Liver (tissue), 9 donors: ENCODE measurements around the gene TMPRSS9. TPM values are rescaled to one million over a fixed set of nuclear protein-coding genes. Genes with fewer than 3 reads are reported as not detected.

ENCODE experiments used
- DNase-seq: peaks from one replicate; pipeline ENCODE4 v3.0.0-alpha.2; 2017; ENCODE audit warnings: low spot score
- H3K27ac ChIP-seq, 2 donors: one replicate each; pipeline ENCODE4 v1.7.0; 2013; ENCODE audit warnings: inconsistent platforms in 2 of 2, low read length in 2 of 2, control low read depth in 1 of 2, low read depth in 1 of 2, mild to moderate bottlenecking in 1 of 2
- H3K27me3 ChIP-seq, 4 donors: one replicate each; pipeline versions ENCODE4 v1.6.1 to v1.7.0; 2013; ENCODE audit warnings: low read length in 3 of 4, inconsistent platforms in 1 of 4, mild to moderate bottlenecking in 1 of 4, moderate library complexity in 1 of 4; ENCODE audit not compliant: control insufficient read depth in 4 of 4, insufficient read depth in 4 of 4
- H3K36me3 ChIP-seq, 4 donors: one replicate each; pipeline versions ENCODE4 v1.6.1 to v1.7.0; 2013; ENCODE audit warnings: low read length in 3 of 4, mild to moderate bottlenecking in 3 of 4, low read depth in 1 of 4, moderate library complexity in 1 of 4; ENCODE audit not compliant: control insufficient read depth in 4 of 4, insufficient read depth in 3 of 4
- H3K4me1 ChIP-seq, 4 donors: one replicate each; pipeline versions ENCODE4 v1.6.1 to v1.7.0; 2013; ENCODE audit warnings: low read length in 3 of 4, mild to moderate bottlenecking in 3 of 4, moderate library complexity in 1 of 4; ENCODE audit not compliant: control insufficient read depth in 4 of 4, insufficient read depth in 4 of 4
- H3K4me3 ChIP-seq, 3 donors: one replicate each; pipeline versions ENCODE4 v1.6.1 to v1.7.0; 2013; ENCODE audit warnings: low read length in 3 of 3, control low read depth in 1 of 3, low read depth in 1 of 3, mild to moderate bottlenecking in 1 of 3
- H3K9ac ChIP-seq, 2 donors: one replicate each; pipeline ENCODE4 v1.7.0; 2013; ENCODE audit warnings: low read length in 2 of 2, mild to moderate bottlenecking in 2 of 2, moderate library complexity in 2 of 2, control low read depth in 1 of 2, low read depth in 1 of 2
- H3K9me3 ChIP-seq, 4 donors: one replicate each; pipeline versions ENCODE4 v1.6.1 to v1.7.0; 2013; ENCODE audit warnings: low read length in 3 of 4; ENCODE audit not compliant: control insufficient read depth in 4 of 4
- FOXA2 ChIP-seq: IDR thresholded peaks from 2 replicates; pipeline ENCODE4 v1.6.1; 2016; ENCODE audit warnings: antibody characterized with exemption
- GABPA ChIP-seq, 2 donors: IDR thresholded peaks in 1 of 2; conservative IDR thresholded peaks in 1 of 2; 2 replicates each; pipeline ENCODE4 v1.6.1; 2016; ENCODE audit warnings: antibody characterized with exemption in 2 of 2, mild to moderate bottlenecking in 1 of 2, moderate library complexity in 1 of 2
- HNF4A ChIP-seq, 2 donors: conservative IDR thresholded peaks; 2 replicates each; pipeline ENCODE4 v1.6.1; 2016; ENCODE audit warnings: antibody characterized with exemption in 2 of 2, mild to moderate bottlenecking in 2 of 2
- HNF4G ChIP-seq: IDR thresholded peaks from 2 replicates; pipeline ENCODE4 v1.6.1; 2016; ENCODE audit warnings: antibody characterized with exemption
- JUND ChIP-seq, 2 donors: IDR thresholded peaks; 2 replicates each; pipeline ENCODE4 v1.6.1; 2016; ENCODE audit warnings: antibody characterized with exemption in 2 of 2
- MAX ChIP-seq: IDR thresholded peaks from 2 replicates; pipeline ENCODE4 v1.6.1; 2016; ENCODE audit warnings: antibody characterized with exemption
- NR2F2 ChIP-seq: IDR thresholded peaks from 2 replicates; pipeline ENCODE4 v1.6.1; 2016; ENCODE audit warnings: antibody characterized with exemption
- RAD21 ChIP-seq, 2 donors: IDR thresholded peaks; 2 replicates each; pipeline ENCODE4 v1.6.1; 2016; ENCODE audit warnings: antibody characterized with exemption in 2 of 2, mild to moderate bottlenecking in 2 of 2
- RXRA ChIP-seq, 2 donors: IDR thresholded peaks; 2 replicates each; pipeline ENCODE4 v1.6.1; 2017 to 2018; ENCODE audit warnings: antibody characterized with exemption in 2 of 2, mild to moderate bottlenecking in 1 of 2
- TAF1 ChIP-seq: conservative IDR thresholded peaks from 2 replicates; pipeline ENCODE4 v1.6.1; 2016; ENCODE audit warnings: antibody characterized with exemption, mild to moderate bottlenecking
- WGBS: extraction: QIAGEN DNeasy Blood & Tissue Kit; methylation state at CpG from one replicate; pipeline ENCODE4 v1.1.7; 2013; 5-methylcytosine and 5-hydroxymethylcytosine counted together
- polyA plus RNA-seq, 2 donors: library from polyadenylated mRNA; stranded (reverse) in 1 of 2; unstranded in 1 of 2; fragments of 200-250 nt in 1 of 2; fragments of >200 nt in 1 of 2; fragmentation: Nextera tagmentation in 1 of 2; extraction: Ambion mirVana in 1 of 2; gene quantifications; one replicate each; pipeline versions ENCODE4 v1.2.1 to v1.2.3, GENCODE V29; 2013 to 2015
- total RNA-seq, 2 donors: library from RNA; depleted of rRNA; stranded (reverse); fragments of >200 nt; gene quantifications; one replicate each; pipeline ENCODE4 v1.2.3, GENCODE V29; 2014
- TF ChIP-seq, protein P1 (sequence below): IDR thresholded peaks from 2 replicates; pipeline ENCODE4 v1.6.1; 2016; ENCODE audit warnings: antibody characterized with exemption, mild to moderate bottlenecking
- TF ChIP-seq, protein P2 (sequence below): IDR thresholded peaks from 2 replicates; pipeline ENCODE4 v1.6.1; 2016; ENCODE audit warnings: antibody characterized with exemption
- donor health status: healthy.
- donor health status: healthy.
- donor health status: healthy.
- donor health status: healthy.
- donor health status: healthy.

TMPRSS9 gene
- total and polyA plus RNA-seq, 4 donors: 0.39 to 24.8 (median 1.5) TPM

- DNase-seq: no peak
- no peak for TF ChIP-seq RXRA (IDR thresholded peaks at IDR 0.05)
- TF ChIP-seq HNF4A (conservative IDR thresholded peaks at IDR 0.05): no peak
- no peak for TF ChIP-seq FOXA2
- no peak for TF ChIP-seq GABPA (IDR thresholded peaks at IDR 0.05 in 1 of 2, conservative IDR thresholded peaks at IDR 0.05 in 1 of 2)
- no peak for TF ChIP-seq MAX
- no peak for TF ChIP-seq HNF4G
- no peaks in the 10 kb centered on the region for H3K27me3 ChIP-seq
- H3K9ac ChIP-seq: no peak overlapping the region
- peaks cover 0 to 5% (median under 1%) of the 10 kb centered on the region in 4 donors for H3K9me3 ChIP-seq
- no peaks in the 10 kb centered on the region for H3K4me1 ChIP-seq
- 67% methylated on average over 18 of the region's 18 CpGs for WGBS
- H3K27ac ChIP-seq: no peak overlapping the region
- no peaks in the 10 kb centered on the region for H3K36me3 ChIP-seq
- no peak overlapping the region for H3K4me3 ChIP-seq
These were observed 21.2 kb downstream of the TMPRSS9 start for GRCh38 chr19:2381148-2381820.

- TF ChIP-seq, protein P1, sequence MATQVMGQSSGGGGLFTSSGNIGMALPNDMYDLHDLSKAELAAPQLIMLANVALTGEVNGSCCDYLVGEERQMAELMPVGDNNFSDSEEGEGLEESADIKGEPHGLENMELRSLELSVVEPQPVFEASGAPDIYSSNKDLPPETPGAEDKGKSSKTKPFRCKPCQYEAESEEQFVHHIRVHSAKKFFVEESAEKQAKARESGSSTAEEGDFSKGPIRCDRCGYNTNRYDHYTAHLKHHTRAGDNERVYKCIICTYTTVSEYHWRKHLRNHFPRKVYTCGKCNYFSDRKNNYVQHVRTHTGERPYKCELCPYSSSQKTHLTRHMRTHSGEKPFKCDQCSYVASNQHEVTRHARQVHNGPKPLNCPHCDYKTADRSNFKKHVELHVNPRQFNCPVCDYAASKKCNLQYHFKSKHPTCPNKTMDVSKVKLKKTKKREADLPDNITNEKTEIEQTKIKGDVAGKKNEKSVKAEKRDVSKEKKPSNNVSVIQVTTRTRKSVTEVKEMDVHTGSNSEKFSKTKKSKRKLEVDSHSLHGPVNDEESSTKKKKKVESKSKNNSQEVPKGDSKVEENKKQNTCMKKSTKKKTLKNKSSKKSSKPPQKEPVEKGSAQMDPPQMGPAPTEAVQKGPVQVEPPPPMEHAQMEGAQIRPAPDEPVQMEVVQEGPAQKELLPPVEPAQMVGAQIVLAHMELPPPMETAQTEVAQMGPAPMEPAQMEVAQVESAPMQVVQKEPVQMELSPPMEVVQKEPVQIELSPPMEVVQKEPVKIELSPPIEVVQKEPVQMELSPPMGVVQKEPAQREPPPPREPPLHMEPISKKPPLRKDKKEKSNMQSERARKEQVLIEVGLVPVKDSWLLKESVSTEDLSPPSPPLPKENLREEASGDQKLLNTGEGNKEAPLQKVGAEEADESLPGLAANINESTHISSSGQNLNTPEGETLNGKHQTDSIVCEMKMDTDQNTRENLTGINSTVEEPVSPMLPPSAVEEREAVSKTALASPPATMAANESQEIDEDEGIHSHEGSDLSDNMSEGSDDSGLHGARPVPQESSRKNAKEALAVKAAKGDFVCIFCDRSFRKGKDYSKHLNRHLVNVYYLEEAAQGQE: no peak
- no peak for TF ChIP-seq FOXA2
- TF ChIP-seq, protein P2, sequence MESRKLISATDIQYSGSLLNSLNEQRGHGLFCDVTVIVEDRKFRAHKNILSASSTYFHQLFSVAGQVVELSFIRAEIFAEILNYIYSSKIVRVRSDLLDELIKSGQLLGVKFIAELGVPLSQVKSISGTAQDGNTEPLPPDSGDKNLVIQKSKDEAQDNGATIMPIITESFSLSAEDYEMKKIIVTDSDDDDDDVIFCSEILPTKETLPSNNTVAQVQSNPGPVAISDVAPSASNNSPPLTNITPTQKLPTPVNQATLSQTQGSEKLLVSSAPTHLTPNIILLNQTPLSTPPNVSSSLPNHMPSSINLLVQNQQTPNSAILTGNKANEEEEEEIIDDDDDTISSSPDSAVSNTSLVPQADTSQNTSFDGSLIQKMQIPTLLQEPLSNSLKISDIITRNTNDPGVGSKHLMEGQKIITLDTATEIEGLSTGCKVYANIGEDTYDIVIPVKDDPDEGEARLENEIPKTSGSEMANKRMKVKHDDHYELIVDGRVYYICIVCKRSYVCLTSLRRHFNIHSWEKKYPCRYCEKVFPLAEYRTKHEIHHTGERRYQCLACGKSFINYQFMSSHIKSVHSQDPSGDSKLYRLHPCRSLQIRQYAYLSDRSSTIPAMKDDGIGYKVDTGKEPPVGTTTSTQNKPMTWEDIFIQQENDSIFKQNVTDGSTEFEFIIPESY: no peak
- Histone ChIP-seq H3K27ac (no peak overlapping the region), H3K4me3 (no peak overlapping the region), H3K4me1 (no peaks in the 10 kb centered on the region), H3K36me3 (no peaks in the 10 kb centered on the region), H3K9ac (no peak overlapping the region), H3K27me3 (no peaks in the 10 kb centered on the region), H3K9me3 (peaks cover 0 to 5% (median under 1%) of the 10 kb centered on the region in 4 donors)
- 85% methylated on average over 13 of the region's 13 CpGs for WGBS
- no peak for DNase-seq
These were observed 22.6 kb downstream of the TMPRSS9 start for GRCh38 chr19:2382530-2383222.

DNA sequence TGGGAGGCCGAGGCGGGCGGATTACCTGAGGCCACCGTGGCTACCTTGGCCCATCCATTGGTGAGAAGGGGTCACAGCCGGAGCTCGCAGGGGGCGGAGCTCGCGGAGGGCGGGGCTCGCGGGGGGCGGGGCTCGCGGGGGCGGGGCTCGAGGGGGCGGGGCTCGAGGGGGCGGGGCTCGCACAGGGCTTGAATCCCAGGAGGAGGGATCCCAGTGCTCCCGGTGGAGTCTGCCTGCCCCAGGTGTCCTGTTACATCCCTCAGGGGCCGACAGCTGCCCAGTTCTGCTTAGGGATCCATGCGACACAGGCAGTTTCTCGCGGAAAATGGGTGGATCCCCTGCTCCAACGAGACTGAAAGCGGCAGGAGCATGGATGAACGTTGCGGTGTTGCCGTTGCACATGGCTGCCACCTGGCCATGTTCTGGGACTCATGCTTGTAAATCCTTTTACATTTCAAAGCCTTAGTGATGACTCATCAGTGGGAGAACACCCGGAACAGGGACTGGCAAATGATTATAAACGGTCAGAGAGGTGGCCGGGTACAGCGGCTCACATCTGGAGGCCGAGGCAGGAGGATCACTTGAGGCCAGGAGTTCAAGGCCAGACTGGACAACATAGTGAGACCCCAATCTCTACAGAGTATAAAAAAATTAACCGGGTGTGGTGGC is 25.1 kb downstream of the TMPRSS9 start:
- H3K9me3 ChIP-seq: peaks cover 0 to 5% (median under 1%) of the 10 kb centered on the region in 4 donors
- H3K4me3 ChIP-seq: no peak overlapping the region
- no peak for DNase-seq
- H3K4me1 ChIP-seq: no peaks in the 10 kb centered on the region
- H3K36me3 ChIP-seq: no peaks in the 10 kb centered on the region
- WGBS: 39% methylated on average over 37 of the region's 37 CpGs
- H3K27me3 ChIP-seq: no peaks in the 10 kb centered on the region
- no peak overlapping the region for H3K27ac ChIP-seq
- H3K9ac ChIP-seq: no peak overlapping the region
- TF ChIP-seq RAD21 (IDR thresholded peaks at IDR 0.05) (no peak), JUND (IDR thresholded peaks at IDR 0.05) (no peak), TAF1 (no peak), NR2F2 (no peak), GABPA (IDR thresholded peaks at IDR 0.05 in 1 of 2, conservative IDR thresholded peaks at IDR 0.05 in 1 of 2) (no peak)
